Brain microvascular endothelial cell (primary cell): ENCODE measurements around the gene NTN3.

Experiments used
- DNase-seq: peaks from one replicate; pipeline ENCODE4 v3.0.0-alpha.2; 2020
- H3K27ac ChIP-seq: fragments of 250-450 bp; sonication (Bioruptor Pico); 2 replicates; pipeline ENCODE4 v1.5.1; 2020; ENCODE audit warnings: mild to moderate bottlenecking, moderate library complexity
- H3K27me3 ChIP-seq: fragments of 250-450 bp; sonication (Bioruptor Pico); replicated peaks from 2 replicates; pipeline ENCODE4 v1.5.1; 2020; ENCODE audit warnings: mild to moderate bottlenecking
- H3K36me3 ChIP-seq: fragments of 250-450 bp; sonication (Bioruptor Pico); replicated peaks from 2 replicates; pipeline ENCODE4 v1.5.1; 2020; ENCODE audit warnings: mild to moderate bottlenecking
- H3K4me3 ChIP-seq: 2 replicates; pipeline ENCODE4 v1.5.1; 2011; ENCODE audit warnings: low read depth, mild to moderate bottlenecking, control low read depth, low read length, moderate library complexity
- in situ Hi-C: cut with HindIII; loops from 2 replicates; pipeline ENCODE4 v1.10.0; 2017; ENCODE audit warnings: low sequenced_read_pairs, low pct_ligation_motif_present
- TF ChIP-seq, protein P1 (sequence below): IDR thresholded peaks from 2 replicates; pipeline ENCODE4 v1.5.1; 2011; ENCODE audit warnings: low read depth, mild to moderate bottlenecking, moderate library complexity, low read length, control low read depth, inconsistent platforms; ENCODE audit errors: missing control alignments

Gene NTN3

DNA sequence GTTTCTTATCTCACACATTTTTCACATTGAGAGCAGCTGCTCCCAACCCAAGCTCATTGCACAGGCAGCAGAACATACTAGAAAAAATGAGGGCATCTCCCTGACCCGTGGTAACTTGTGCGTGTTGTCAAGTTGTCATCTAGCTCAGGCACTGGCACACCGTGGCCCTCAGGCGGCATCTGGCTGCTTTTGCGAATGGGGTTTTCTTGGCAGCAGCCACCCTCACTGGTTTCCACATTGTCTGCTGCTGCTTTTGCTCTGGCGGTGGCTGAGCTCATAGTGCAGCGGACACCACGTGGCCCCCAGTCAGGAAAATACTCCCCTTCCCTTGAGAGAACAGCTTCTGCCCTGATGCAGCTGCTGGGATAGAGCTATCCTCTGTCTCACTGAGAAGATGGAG is 20.6 kb upstream of the NTN3 start:
- TF ChIP-seq, protein P1, sequence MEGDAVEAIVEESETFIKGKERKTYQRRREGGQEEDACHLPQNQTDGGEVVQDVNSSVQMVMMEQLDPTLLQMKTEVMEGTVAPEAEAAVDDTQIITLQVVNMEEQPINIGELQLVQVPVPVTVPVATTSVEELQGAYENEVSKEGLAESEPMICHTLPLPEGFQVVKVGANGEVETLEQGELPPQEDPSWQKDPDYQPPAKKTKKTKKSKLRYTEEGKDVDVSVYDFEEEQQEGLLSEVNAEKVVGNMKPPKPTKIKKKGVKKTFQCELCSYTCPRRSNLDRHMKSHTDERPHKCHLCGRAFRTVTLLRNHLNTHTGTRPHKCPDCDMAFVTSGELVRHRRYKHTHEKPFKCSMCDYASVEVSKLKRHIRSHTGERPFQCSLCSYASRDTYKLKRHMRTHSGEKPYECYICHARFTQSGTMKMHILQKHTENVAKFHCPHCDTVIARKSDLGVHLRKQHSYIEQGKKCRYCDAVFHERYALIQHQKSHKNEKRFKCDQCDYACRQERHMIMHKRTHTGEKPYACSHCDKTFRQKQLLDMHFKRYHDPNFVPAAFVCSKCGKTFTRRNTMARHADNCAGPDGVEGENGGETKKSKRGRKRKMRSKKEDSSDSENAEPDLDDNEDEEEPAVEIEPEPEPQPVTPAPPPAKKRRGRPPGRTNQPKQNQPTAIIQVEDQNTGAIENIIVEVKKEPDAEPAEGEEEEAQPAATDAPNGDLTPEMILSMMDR: no peak
- in situ Hi-C loops: no loop called here
- no peaks in the 10 kb centered on the region for H3K27me3 ChIP-seq
- H3K4me3 ChIP-seq: no peak overlapping the region
- peaks cover 20% of the 10 kb centered on the region for H3K36me3 ChIP-seq
- DNase-seq: no peak
- H3K27ac ChIP-seq: no peak overlapping the region

DNA sequence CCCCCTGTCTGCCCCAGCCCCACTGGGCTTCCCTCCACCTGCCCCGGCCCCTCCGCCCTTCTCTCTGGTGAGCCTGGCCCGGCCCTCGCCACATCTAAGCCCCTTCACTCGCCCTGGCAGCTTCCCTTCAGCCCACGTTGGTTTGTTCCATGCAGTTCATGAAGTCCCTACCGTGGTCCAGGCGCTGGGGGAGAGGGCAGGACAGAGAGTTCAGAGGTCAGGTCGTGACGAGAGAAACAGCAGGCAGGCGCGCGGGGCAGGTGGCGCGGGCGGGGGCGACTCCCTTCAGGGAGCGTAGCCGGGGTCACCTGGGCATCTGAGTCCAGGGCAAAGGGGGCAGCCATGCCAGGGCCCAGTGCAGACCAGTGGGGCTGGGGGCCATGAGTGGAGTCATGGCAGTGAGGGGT is 20.1 kb upstream of the NTN3 start:
- in situ Hi-C loops: no loop called here
- DNase-seq: no peak
- Histone ChIP-seq H3K27me3 (no peaks in the 10 kb centered on the region), H3K4me3 (no peak overlapping the region), H3K27ac (no peak overlapping the region), H3K36me3 (peaks cover 17% of the 10 kb centered on the region)
- TF ChIP-seq, protein P1: no peak

DNA sequence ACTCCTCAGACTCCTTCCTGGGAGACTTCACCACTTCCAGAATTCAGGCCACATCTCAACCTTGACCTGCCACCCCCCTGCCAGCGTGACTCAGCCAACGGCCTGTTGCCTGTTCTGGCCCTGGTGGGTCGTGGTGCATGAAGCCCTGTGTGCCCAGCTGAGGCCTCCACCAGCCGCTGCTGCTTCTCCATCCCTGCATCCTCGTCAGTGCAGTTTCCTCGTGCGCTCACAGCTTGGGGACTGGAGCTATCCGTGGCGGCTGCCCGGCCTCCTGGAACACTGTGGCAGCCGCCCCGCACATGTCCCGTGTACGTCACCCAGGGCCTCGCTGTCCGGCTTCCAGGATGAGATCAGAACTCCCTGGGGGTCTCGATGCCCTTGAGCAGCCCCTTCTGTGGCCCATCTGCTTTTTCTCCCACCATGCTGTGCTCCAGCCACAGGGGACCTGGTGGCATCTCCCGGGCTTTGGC is 19.2 kb upstream of the NTN3 start:
- in situ Hi-C loops: no loop called here
- DNase-seq: no peak
- Histone ChIP-seq H3K36me3 (peaks cover 23% of the 10 kb centered on the region), H3K27me3 (no peaks in the 10 kb centered on the region), H3K27ac (no peak overlapping the region), H3K4me3 (no peak overlapping the region)
- TF ChIP-seq, protein P1: no peak

- H3K36me3 ChIP-seq: peaks cover 23% of the 10 kb centered on the region
- TF ChIP-seq, protein P1: no peak
- no peaks in the 10 kb centered on the region for H3K27me3 ChIP-seq
- in situ Hi-C loops: no loop called here
- no peak overlapping the region for H3K27ac ChIP-seq
- H3K4me3 ChIP-seq: no peak overlapping the region
- DNase-seq: no peak
Measured at GRCh38 chr16:2452650-2453049, 18.4 kb upstream of the NTN3 start.

DNA sequence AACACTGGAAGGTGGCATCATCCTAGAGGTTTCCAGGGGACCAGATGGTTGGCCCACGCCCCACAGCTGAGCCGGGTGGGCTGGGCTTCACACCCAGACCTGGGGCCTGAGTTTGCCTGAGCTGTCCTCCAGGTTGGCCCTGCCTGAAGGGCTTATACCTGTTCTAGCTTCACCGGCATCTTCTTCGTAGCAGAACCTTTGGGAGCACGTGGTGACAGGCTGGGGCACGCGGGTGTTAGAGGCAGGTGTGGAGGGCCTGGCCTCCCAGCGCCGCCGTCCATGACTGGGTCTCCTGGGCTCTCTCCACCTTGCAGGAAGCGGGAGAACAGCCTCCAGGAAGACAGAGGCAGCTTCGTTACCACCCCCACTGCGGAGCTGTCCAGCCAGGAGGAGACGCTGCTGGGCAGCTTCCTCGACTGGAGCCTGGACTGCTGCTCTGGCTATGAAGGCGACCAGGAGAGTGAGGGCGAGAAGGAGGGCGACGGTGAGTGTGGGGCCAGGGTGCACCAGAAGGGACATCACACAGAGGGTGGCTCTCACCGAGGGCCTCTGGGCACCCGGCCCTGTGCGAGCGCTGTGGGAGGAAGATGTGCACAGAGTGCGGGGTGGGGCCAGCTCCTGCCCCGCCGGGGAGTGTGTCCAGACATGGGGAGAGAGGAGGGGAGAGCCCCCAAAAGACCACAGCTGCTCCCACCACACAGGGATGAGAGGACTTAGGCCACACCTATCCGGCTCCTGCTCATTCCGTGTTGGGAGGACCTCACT is 15.8 kb upstream of the NTN3 start:
- Histone ChIP-seq H3K27me3 (no peaks in the 10 kb centered on the region), H3K4me3 (no peak overlapping the region), H3K36me3 (peaks cover 16% of the 10 kb centered on the region), H3K27ac (no peak overlapping the region)
- in situ Hi-C loops: no loop called here
- TF ChIP-seq, protein P1: no peak
- no peak for DNase-seq
